Measurements from ENCODE around the gene CCDC17. TPM values are rescaled to one million over a fixed set of nuclear protein-coding genes. Genes with fewer than 3 reads are reported as not detected.

The CCDC17 gene
- total and polyA plus RNA-seq, 7 donors, result 0.69 to 2.1 (median 1.2) TPM

DNA sequence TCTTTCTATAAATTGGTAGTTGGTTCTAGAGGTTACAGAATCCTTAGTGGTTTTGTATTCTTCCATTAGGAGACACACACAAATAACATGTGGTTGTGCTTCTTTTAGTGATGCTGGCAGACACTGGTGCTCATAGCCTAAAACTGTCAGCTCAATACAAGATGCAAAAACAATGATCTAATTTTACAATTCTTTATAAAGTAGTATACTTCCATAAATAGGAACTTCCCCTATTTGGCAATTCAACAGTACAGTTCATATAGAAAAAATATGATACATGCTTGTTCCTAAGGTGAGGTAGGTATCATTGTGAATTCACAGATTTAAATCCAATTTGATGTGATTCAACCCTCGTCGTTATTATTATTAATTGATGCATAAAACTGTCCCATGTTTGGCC lies 20.8 kb upstream of the CCDC17 start:
- TF ChIP-seq, protein P1, sequence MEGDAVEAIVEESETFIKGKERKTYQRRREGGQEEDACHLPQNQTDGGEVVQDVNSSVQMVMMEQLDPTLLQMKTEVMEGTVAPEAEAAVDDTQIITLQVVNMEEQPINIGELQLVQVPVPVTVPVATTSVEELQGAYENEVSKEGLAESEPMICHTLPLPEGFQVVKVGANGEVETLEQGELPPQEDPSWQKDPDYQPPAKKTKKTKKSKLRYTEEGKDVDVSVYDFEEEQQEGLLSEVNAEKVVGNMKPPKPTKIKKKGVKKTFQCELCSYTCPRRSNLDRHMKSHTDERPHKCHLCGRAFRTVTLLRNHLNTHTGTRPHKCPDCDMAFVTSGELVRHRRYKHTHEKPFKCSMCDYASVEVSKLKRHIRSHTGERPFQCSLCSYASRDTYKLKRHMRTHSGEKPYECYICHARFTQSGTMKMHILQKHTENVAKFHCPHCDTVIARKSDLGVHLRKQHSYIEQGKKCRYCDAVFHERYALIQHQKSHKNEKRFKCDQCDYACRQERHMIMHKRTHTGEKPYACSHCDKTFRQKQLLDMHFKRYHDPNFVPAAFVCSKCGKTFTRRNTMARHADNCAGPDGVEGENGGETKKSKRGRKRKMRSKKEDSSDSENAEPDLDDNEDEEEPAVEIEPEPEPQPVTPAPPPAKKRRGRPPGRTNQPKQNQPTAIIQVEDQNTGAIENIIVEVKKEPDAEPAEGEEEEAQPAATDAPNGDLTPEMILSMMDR (IDR thresholded peaks at IDR 0.05), result no peak
- Histone ChIP-seq H3K36me3 (ENCODE audit: insufficient read depth in 1 of 2, low read depth in 1 of 2) (peaks cover 9 to 84% of the 10 kb centered on the region in 2 donors), H3K27ac (no peak overlapping the region), H3K27me3 (ENCODE audit: insufficient read depth in 3 of 3, low read length in 2 of 3) (no peaks in the 10 kb centered on the region), H3K9me3 (no peaks in the 10 kb centered on the region), H3K4me1 (no peaks in the 10 kb centered on the region), H3K4me3 (no peak overlapping the region)
- intact Hi-C loops (cut with DNase I), result no loop called here
- DNase-seq (no peak), ATAC-seq (no peak)
- 85 to 96% (median 87%) methylated on average over 2 of the region's 2 CpGs for WGBS, 3 donors

DNA sequence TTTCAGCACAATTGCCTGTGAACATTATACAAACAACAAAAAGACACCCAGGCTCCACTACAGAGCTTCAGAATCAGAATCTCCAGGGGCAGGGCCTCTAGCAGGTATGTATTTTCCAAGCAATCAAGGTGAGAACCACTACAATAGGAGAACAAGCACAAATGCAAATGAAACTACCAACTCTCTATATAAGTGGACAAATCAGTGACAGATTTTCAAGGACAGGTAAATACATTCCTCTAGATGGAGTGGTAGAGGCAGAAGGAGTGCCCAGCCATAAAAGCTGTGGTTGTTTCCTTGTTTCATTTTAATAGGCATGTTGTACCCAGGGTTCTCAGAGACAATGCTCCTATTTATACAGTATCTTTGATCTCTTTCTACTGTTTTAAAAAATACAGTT lies 20.1 kb upstream of the CCDC17 start:
- no peak overlapping the region for H3K4me3 ChIP-seq
- TF ChIP-seq, protein P1 (IDR thresholded peaks at IDR 0.05), result no peak
- H3K36me3 ChIP-seq (ENCODE audit: insufficient read depth in 1 of 2, low read depth in 1 of 2), result peaks cover 12 to 84% of the 10 kb centered on the region in 2 donors
- H3K9me3 ChIP-seq, result no peaks in the 10 kb centered on the region
- intact Hi-C loops (cut with DNase I), result no loop called here
- H3K27ac ChIP-seq, result no peak overlapping the region
- H3K27me3 ChIP-seq (ENCODE audit: insufficient read depth in 3 of 3, low read length in 2 of 3), result no peaks in the 10 kb centered on the region
- no peak for DNase-seq
- H3K4me1 ChIP-seq, result no peaks in the 10 kb centered on the region
- ATAC-seq, result peak in 1 of 4 donors; percentile 31

DNA sequence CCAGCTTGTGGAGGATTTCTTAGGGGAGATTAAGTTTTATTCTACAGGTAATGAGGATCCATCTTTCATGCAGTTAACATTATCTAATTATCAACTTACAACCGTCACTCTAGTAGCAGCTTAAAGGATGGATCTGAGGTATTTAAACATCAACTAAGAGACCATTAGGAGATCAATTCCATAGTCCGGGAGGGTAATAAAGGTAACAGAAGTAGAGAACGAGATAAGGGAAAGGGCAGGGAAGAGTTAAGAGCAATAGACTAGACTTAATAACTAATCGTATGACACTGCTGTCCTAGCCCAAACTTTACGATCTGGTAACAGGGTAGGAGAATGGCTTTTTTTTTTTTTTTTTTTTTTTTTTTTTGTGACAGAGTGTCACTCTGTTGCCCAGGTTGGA lies 19.5 kb upstream of the CCDC17 start:
- intact Hi-C loops (cut with DNase I), result no loop called here
- ATAC-seq (no peak), DNase-seq (no peak)
- TF ChIP-seq, protein P1 (IDR thresholded peaks at IDR 0.05), result no peak
- 68 to 82% (median 78%) methylated on average over 5 of the region's 5 CpGs for WGBS, 3 donors
- H3K4me1 ChIP-seq, result no peaks in the 10 kb centered on the region
- H3K27ac ChIP-seq, result no peak overlapping the region
- peaks cover 16 to 85% of the 10 kb centered on the region in 2 donors for H3K36me3 ChIP-seq (ENCODE audit: insufficient read depth in 1 of 2, low read depth in 1 of 2)
- H3K9me3 ChIP-seq, result no peaks in the 10 kb centered on the region
- H3K27me3 ChIP-seq (ENCODE audit: insufficient read depth in 3 of 3, low read length in 2 of 3), result no peaks in the 10 kb centered on the region
- H3K4me3 ChIP-seq, result no peak overlapping the region

DNA sequence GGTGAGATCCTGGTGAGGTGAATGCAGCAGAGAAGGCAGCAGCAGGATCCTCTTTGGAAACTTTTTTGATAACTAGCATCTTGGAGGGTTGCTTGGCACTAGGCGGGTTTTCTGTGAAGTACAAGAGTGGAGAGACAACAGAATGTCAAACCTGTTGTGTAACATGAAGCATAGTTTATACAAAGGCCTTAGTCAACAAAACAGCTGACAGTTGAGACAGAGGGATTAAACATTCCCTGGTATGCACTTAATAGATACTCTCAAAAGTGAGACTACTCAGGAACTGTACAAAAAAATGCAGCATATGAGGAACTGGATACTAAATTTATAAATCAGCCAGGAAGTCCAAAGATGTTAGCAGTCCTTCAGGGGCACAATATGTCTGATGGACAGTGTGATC lies 16.4 kb upstream of the CCDC17 start:
- H3K4me3 ChIP-seq, result no peak overlapping the region
- WGBS, 3 donors, result 95 to 96% (median 96%) methylated on average over 1 of the region's 1 CpG
- intact Hi-C loops (cut with DNase I), result no loop called here
- no peaks in the 10 kb centered on the region for H3K4me1 ChIP-seq
- TF ChIP-seq, protein P1 (IDR thresholded peaks at IDR 0.05), result no peak
- DNase-seq (no peak), ATAC-seq (no peak)
- H3K27ac ChIP-seq, result no peak overlapping the region
- peaks cover 21 to 89% of the 10 kb centered on the region in 2 donors for H3K36me3 ChIP-seq (ENCODE audit: insufficient read depth in 1 of 2, low read depth in 1 of 2)
- H3K9me3 ChIP-seq, result no peaks in the 10 kb centered on the region
- H3K27me3 ChIP-seq (ENCODE audit: insufficient read depth in 3 of 3, low read length in 2 of 3), result no peaks in the 10 kb centered on the region

DNA sequence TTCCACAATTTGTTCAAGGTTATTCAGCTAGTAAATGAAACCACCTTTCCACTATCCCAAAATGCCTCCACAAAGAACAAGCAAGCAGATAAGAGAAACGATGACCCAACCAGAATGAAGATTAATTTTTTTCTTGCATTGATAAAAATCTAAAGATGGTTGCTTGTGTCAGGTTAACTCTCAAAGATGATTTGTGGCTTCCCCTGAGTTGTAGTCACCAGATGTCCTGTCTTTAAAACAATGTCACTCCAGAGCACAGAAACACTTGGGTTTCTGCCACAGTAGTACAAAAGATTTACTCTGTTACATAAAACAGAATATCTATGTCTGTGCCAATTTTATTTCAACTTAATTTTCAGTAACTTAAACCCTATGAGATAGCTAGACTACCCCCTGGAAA lies 11.4 kb upstream of the CCDC17 start:
- Histone ChIP-seq H3K36me3 (ENCODE audit: insufficient read depth in 1 of 2, low read depth in 1 of 2) (peaks cover 29 to 100% of the 10 kb centered on the region in 2 donors), H3K27ac (no peak overlapping the region), H3K4me1 (no peaks in the 10 kb centered on the region), H3K4me3 (no peak overlapping the region), H3K27me3 (ENCODE audit: insufficient read depth in 3 of 3, low read length in 2 of 3) (no peaks in the 10 kb centered on the region), H3K9me3 (no peaks in the 10 kb centered on the region)
- DNase-seq, result no peak
- intact Hi-C loops (cut with DNase I), result no loop called here
- 64 to 82% (median 71%) methylated on average over 1 of the region's 1 CpG for WGBS, 3 donors
- no peak for ATAC-seq
- TF ChIP-seq, protein P1 (IDR thresholded peaks at IDR 0.05), result no peak

All from psoas muscle (tissue), 8 donors.